ENCODE data around the gene PGP.
A peak's percentile ranks its signal among the peaks of the same experiment; 100 is the strongest.

Gene PGP

DNA sequence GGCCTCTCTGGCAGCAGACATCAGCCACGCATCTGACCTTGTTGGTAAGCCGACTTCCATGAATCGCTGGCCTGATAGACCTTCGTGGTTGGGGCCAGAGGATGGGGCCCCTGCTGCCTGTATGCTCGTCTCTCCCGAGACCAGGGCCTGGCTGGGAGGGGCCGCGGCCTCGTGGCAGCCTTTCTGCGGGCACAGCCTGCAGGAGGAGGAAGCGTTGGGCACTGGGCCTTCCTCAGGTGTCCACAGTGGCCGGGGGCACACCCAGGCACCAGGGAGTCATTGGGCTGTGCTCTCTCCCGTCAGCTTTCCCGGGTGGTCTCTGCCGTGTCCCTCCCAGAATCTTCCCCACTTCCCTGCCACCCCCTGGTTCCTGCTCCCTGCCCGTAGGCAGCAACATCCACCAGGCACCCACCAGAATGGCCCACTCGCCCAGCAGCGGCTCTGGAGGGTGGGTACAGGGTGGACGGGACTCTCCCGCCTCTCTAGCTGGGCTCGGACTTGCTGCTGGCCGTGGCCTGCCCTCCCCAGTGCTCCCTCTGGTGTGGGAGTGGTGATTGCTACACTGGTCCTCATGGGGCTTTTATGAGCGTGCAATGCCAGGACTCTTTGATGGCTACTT, 15.1 kb upstream of the PGP start:
- Histone ChIP-seq H3K9me3 (ENCODE audit: insufficient read depth, low read depth, low read length) (no peaks in the 10 kb centered on the region), H3K4me1 (ENCODE audit: insufficient read depth, low read length) (no peaks in the 10 kb centered on the region), H3K9ac (ENCODE audit: low read depth, low read length) (no peak overlapping the region), H3K4me3 (ENCODE audit: low read length) (no peak overlapping the region), H3K27me3 (ENCODE audit: insufficient read depth, low read length) (no peaks in the 10 kb centered on the region), H3K27ac (ENCODE audit: low read length) (no peak overlapping the region), H3K36me3 (ENCODE audit: insufficient read depth, low read depth, low read length) (peaks cover 31% of the 10 kb centered on the region)

DNA sequence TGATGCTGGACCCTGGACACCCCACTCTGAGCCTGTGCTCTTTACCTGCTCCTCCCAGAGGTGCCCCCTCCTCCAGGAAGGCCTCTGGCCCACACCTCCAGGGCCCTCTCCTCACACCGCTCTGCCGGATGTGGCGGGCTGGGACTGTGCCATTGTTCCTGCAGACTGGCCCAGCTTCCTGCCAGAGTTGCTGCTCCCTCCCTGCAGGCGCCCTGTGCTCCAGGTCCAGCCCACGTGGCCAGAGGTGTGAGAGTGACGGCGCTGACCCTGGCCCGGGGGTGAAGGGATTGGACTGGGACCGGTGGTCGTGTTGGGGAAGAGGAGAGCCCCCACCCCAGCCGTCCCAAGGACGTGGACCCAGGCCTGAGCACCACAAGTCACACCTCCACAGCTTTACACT, 14.5 kb upstream of the PGP start:
- peaks cover 31% of the 10 kb centered on the region for H3K36me3 ChIP-seq (ENCODE audit: insufficient read depth, low read depth, low read length)
- H3K4me3 ChIP-seq (ENCODE audit: low read length): no peak overlapping the region
- H3K4me1 ChIP-seq (ENCODE audit: insufficient read depth, low read length): no peaks in the 10 kb centered on the region
- no peaks in the 10 kb centered on the region for H3K27me3 ChIP-seq (ENCODE audit: insufficient read depth, low read length)
- H3K9ac ChIP-seq (ENCODE audit: low read depth, low read length): no peak overlapping the region
- H3K9me3 ChIP-seq (ENCODE audit: insufficient read depth, low read depth, low read length): no peaks in the 10 kb centered on the region
- H3K27ac ChIP-seq (ENCODE audit: low read length): no peak overlapping the region

- H3K4me1 ChIP-seq (ENCODE audit: insufficient read depth, low read length): no peaks in the 10 kb centered on the region
- H3K4me3 ChIP-seq (ENCODE audit: low read length): no peak overlapping the region
- H3K9me3 ChIP-seq (ENCODE audit: insufficient read depth, low read depth, low read length): no peaks in the 10 kb centered on the region
- H3K27ac ChIP-seq (ENCODE audit: low read length): no peak overlapping the region
- peaks cover 31% of the 10 kb centered on the region for H3K36me3 ChIP-seq (ENCODE audit: insufficient read depth, low read depth, low read length)
- H3K9ac ChIP-seq (ENCODE audit: low read depth, low read length): no peak overlapping the region
- no peaks in the 10 kb centered on the region for H3K27me3 ChIP-seq (ENCODE audit: insufficient read depth, low read length)
Measured at GRCh38 chr16:2228161-2228824, 13.7 kb upstream of the PGP start.

- Histone ChIP-seq H3K36me3 (ENCODE audit: insufficient read depth, low read depth, low read length) (peaks cover 19% of the 10 kb centered on the region), H3K4me1 (ENCODE audit: insufficient read depth, low read length) (no peaks in the 10 kb centered on the region), H3K4me3 (ENCODE audit: low read length) (no peak overlapping the region), H3K9me3 (ENCODE audit: insufficient read depth, low read depth, low read length) (no peaks in the 10 kb centered on the region), H3K27me3 (ENCODE audit: insufficient read depth, low read length) (no peaks in the 10 kb centered on the region), H3K9ac (ENCODE audit: low read depth, low read length) (no peak overlapping the region), H3K27ac (ENCODE audit: low read length) (no peak overlapping the region)
Measured at GRCh38 chr16:2226918-2227317, 12.3 kb upstream of the PGP start.

GRCh38 chr16:2226245-2226793, 11.7 kb upstream of the PGP start:
- Histone ChIP-seq H3K4me1 (ENCODE audit: insufficient read depth, low read length) (no peaks in the 10 kb centered on the region), H3K9me3 (ENCODE audit: insufficient read depth, low read depth, low read length) (no peaks in the 10 kb centered on the region), H3K27ac (ENCODE audit: low read length) (no peak overlapping the region), H3K4me3 (ENCODE audit: low read length) (no peak overlapping the region), H3K36me3 (ENCODE audit: insufficient read depth, low read depth, low read length) (peaks cover 14% of the 10 kb centered on the region), H3K27me3 (ENCODE audit: insufficient read depth, low read length) (no peaks in the 10 kb centered on the region), H3K9ac (ENCODE audit: low read depth, low read length) (no peak overlapping the region)

GRCh38 chr16:2223942-2224486, 9.4 kb upstream of the PGP start:
- H3K27me3 ChIP-seq (ENCODE audit: insufficient read depth, low read length): no peaks in the 10 kb centered on the region
- H3K9ac ChIP-seq (ENCODE audit: low read depth, low read length): peak overlapping the region; percentile 92
- peak overlapping the region; percentile 62 for H3K27ac ChIP-seq (ENCODE audit: low read length)
- H3K9me3 ChIP-seq (ENCODE audit: insufficient read depth, low read depth, low read length): no peaks in the 10 kb centered on the region
- H3K4me1 ChIP-seq (ENCODE audit: insufficient read depth, low read length): no peaks in the 10 kb centered on the region
- peak overlapping the region; percentile 78 for H3K4me3 ChIP-seq (ENCODE audit: low read length)
- 0 out of 2 replicates have a peak, but pooled peaks cover 3% of the 10 kb centered on the region for H3K36me3 ChIP-seq (ENCODE audit: insufficient read depth, low read depth, low read length)

DNA sequence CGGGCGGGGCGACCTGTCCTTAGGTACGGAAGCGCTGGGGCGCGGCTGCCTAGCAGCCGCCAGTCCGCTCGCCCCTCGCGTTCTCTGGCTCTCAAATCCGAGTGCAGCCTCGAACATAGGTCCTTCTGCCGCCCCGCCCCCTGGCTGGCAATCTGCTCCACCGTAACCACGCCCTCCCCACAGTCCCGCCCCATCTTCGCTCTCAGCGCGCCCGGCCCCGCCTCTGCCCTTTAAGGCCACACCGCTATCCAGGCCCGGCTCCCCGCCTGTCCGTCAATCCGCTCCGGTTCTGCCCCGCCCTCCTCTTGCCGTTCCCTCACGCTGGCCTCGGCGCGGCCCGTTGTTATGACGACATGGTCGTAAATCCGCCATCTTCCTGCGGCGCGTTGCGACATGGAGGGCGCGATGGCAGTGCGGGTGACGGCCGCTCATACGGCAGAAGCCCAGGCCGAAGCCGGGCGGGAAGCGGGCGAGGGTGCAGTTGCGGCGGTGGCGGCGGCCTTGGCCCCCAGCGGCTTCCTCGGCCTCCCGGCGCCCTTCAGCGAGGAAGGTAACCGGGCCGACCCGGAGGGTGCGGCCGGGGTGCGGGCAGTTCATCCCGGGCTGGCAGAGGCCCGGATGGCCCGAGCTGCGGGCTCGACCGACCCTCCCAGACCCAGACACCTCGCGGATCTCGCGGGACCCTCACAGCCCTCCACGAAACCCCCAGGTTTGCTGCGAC, 8.7 kb upstream of the PGP start, which contains the start of gene E4F1:
E4F1 (plus strand) TSS at position 371 of the 721 bp plus-strand sequence; CDS start at position 394, 23 bp downstream.
- Histone ChIP-seq H3K27me3 (ENCODE audit: insufficient read depth, low read length) (no peaks in the 10 kb centered on the region), H3K4me3 (ENCODE audit: low read length) (peak within 1 kb of the TSS; percentile 78), H3K36me3 (ENCODE audit: insufficient read depth, low read depth, low read length) (no peaks in the 10 kb centered on the region), H3K27ac (ENCODE audit: low read length) (peak within 1 kb of the TSS; percentile 62), H3K9ac (ENCODE audit: low read depth, low read length) (peak within 1 kb of the TSS; percentile 92), H3K9me3 (ENCODE audit: insufficient read depth, low read depth, low read length) (no peaks in the 10 kb centered on the region), H3K4me1 (ENCODE audit: insufficient read depth, low read length) (no peaks in the 10 kb centered on the region)

DNA sequence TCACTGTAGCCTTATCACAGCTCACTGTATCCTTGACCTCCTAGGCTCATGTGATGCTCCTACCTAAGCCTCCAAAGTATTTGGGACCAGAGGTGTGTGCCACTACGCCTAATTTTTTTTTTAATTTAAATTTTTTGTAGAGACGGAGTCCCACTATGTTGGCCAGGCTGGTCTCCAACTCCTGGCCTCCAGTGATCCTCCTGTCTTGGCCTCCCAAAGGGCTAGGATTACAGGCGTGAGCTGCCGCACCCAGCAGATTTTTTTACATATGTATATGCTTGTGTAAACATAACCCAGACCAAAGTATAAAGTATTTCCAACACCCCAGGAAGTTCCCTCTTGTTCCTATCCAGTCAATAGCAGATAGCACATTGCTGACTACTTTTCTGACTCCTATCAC, 1.7 kb upstream of the PGP start:
- no peak overlapping the region for H3K9ac ChIP-seq (ENCODE audit: low read depth, low read length)
- H3K4me3 ChIP-seq (ENCODE audit: low read length): no peak overlapping the region
- H3K4me1 ChIP-seq (ENCODE audit: insufficient read depth, low read length): peaks cover 6% of the 10 kb centered on the region; the same call in 1 of the 2 replicates
- H3K27ac ChIP-seq (ENCODE audit: low read length): no peak overlapping the region
- no peaks in the 10 kb centered on the region for H3K9me3 ChIP-seq (ENCODE audit: insufficient read depth, low read depth, low read length)
- H3K27me3 ChIP-seq (ENCODE audit: insufficient read depth, low read length): no peaks in the 10 kb centered on the region
- peaks cover 19% of the 10 kb centered on the region for H3K36me3 ChIP-seq (ENCODE audit: insufficient read depth, low read depth, low read length)

GRCh38 chr16:2213817-2214718, 572 bp downstream of the PGP start:
- H3K27me3 ChIP-seq (ENCODE audit: insufficient read depth, low read length): no peaks in the 10 kb centered on the region
- H3K4me1 ChIP-seq (ENCODE audit: insufficient read depth, low read length): peaks cover 9% of the 10 kb centered on the region
- H3K4me3 ChIP-seq (ENCODE audit: low read length): peak overlapping the region; percentile 84
- peak overlapping the region; percentile 80; the same call in 1 of the 2 replicates for H3K9ac ChIP-seq (ENCODE audit: low read depth, low read length)
- H3K36me3 ChIP-seq (ENCODE audit: insufficient read depth, low read depth, low read length): peaks cover 19% of the 10 kb centered on the region
- no peak overlapping the region for H3K27ac ChIP-seq (ENCODE audit: low read length)
- no peaks in the 10 kb centered on the region for H3K9me3 ChIP-seq (ENCODE audit: insufficient read depth, low read depth, low read length)

- H3K27ac ChIP-seq (ENCODE audit: low read length): no peak overlapping the region
- H3K4me3 ChIP-seq (ENCODE audit: low read length): peak overlapping the region; percentile 84
- H3K27me3 ChIP-seq (ENCODE audit: insufficient read depth, low read length): no peaks in the 10 kb centered on the region
- H3K9ac ChIP-seq (ENCODE audit: low read depth, low read length): peak overlapping the region; percentile 80; the same call in 1 of the 2 replicates
- H3K9me3 ChIP-seq (ENCODE audit: insufficient read depth, low read depth, low read length): no peaks in the 10 kb centered on the region
- H3K36me3 ChIP-seq (ENCODE audit: insufficient read depth, low read depth, low read length): peaks cover 30% of the 10 kb centered on the region
- peaks cover 9% of the 10 kb centered on the region for H3K4me1 ChIP-seq (ENCODE audit: insufficient read depth, low read length)
Measured at GRCh38 chr16:2212362-2213324, 2.0 kb downstream of the PGP start.
